SU-DHL-6 (cell line): ENCODE data around the gene MBD5.

Experiments
- H2AFZ ChIP-seq: fragments of 200-600 bp; sonication (generic); 2 replicates; pipeline ENCODE4 v1.6.1; 2014; ENCODE audit warnings: low read depth, mild to moderate bottlenecking, moderate library complexity, mixed read lengths, antibody characterized with exemption, low read length; ENCODE audit not compliant: severe bottlenecking
- H3F3A ChIP-seq: fragments of 200-600 bp; shearing (Covaris generic); 2 replicates; pipeline ENCODE4 v1.6.0; 2016; ENCODE audit warnings: antibody characterized with exemption, mild to moderate bottlenecking; ENCODE audit not compliant: insufficient read depth
- H3K27ac ChIP-seq: fragments of 200-600 bp; sonication (generic); 2 replicates; pipeline ENCODE4 v1.5.1; 2016; ENCODE audit warnings: low read depth, mild to moderate bottlenecking, low read length, moderate library complexity, mixed read lengths
- H3K27me3 ChIP-seq: fragments of 200-600 bp; sonication (generic), shearing (Covaris generic); 2 replicates; pipeline ENCODE4 v1.6.0; 2014; ENCODE audit warnings: mild to moderate bottlenecking, low read length
- H3K36me3 ChIP-seq: fragments of 200-600 bp; sonication (generic); 2 replicates; pipeline ENCODE4 v1.6.1; 2014; ENCODE audit warnings: mild to moderate bottlenecking, low read length, mixed read lengths
- H3K4me2 ChIP-seq: fragments of 300-600, 200-600 bp; shearing (Covaris generic), sonication (generic); 2 replicates; pipeline ENCODE4 v1.6.0; 2014; ENCODE audit warnings: low read length, low read depth, mild to moderate bottlenecking; ENCODE audit not compliant: poor library complexity, severe bottlenecking
- H3K4me3 ChIP-seq: fragments of 200-600 bp; sonication (generic); 2 replicates; pipeline ENCODE4 v1.5.1; 2014; ENCODE audit warnings: antibody characterized with exemption, low read length, mild to moderate bottlenecking, mixed read lengths; ENCODE audit not compliant: insufficient read depth, poor library complexity, severe bottlenecking
- H3K79me2 ChIP-seq: fragments of 200-600 bp; sonication (generic); 2 replicates; pipeline ENCODE4 v1.6.1; 2014; ENCODE audit warnings: mild to moderate bottlenecking, low read length, moderate library complexity; ENCODE audit not compliant: insufficient read depth
- H3K9ac ChIP-seq: fragments of 200-600 bp; sonication (generic); 2 replicates; pipeline ENCODE4 v1.7.0; 2014; ENCODE audit warnings: mild to moderate bottlenecking, low read length
- H3K9me2 ChIP-seq: fragments of 200-600 bp; sonication (generic); replicated peaks from 2 replicates; pipeline ENCODE4 v1.6.1; 2014; ENCODE audit warnings: low read length; ENCODE audit not compliant: insufficient read depth
- H3K9me3 ChIP-seq: fragments of 200-600 bp; sonication (generic); 2 replicates; pipeline ENCODE4 v1.6.1; 2014; ENCODE audit warnings: low read length, mixed read lengths; ENCODE audit not compliant: insufficient read depth
- H4K20me1 ChIP-seq: fragments of 200-600 bp; sonication (generic); 2 replicates; pipeline ENCODE4 v1.6.1; 2014; ENCODE audit warnings: low read depth, mild to moderate bottlenecking, antibody characterized with exemption, low read length, moderate library complexity, mixed read lengths
- CTCF ChIP-seq: fragments of 200-600 bp; sonication (generic); IDR thresholded peaks from one replicate; pipeline ENCODE4 v1.5.1; 2017; ENCODE audit warnings: antibody characterized with exemption, mild to moderate bottlenecking, low read length, moderate library complexity; ENCODE audit not compliant: insufficient read depth, poor library complexity, severe bottlenecking
- EZH2phosphoT487 ChIP-seq: fragments of 200-600 bp; sonication (generic), shearing (Covaris generic); conservative IDR thresholded peaks from 2 replicates; pipeline ENCODE4 v1.6.1; 2018; ENCODE audit warnings: mild to moderate bottlenecking, antibody characterized with exemption, low read length, moderate library complexity, mixed read lengths

Gene MBD5

GRCh38 chr2:148071351-148071750 lies 50.5 kb downstream of the MBD5 start:
- no peak overlapping the region for H3K27ac ChIP-seq
- no peaks in the 10 kb centered on the region for H3K9me2 ChIP-seq

GRCh38 chr2:148096012-148096411 lies 75.1 kb downstream of the MBD5 start:
- no peaks in the 10 kb centered on the region for H3K36me3 ChIP-seq
- no peak overlapping the region for H3K4me2 ChIP-seq

More at GRCh38 chr2:148071351-148071750, 50.5 kb downstream of the MBD5 start:
- Histone ChIP-seq H3K9ac (no peak overlapping the region), H3K79me2 (no peaks in the 10 kb centered on the region), H4K20me1 (no peaks in the 10 kb centered on the region), H3K27me3 (no peaks in the 10 kb centered on the region), H3K4me2 (no peak overlapping the region), H3K9me3 (no peaks in the 10 kb centered on the region), H3F3A (no peaks in the 10 kb centered on the region), H3K4me3 (no peak overlapping the region), H3K36me3 (no peaks in the 10 kb centered on the region), H2AFZ (no peak overlapping the region)
- TF ChIP-seq EZH2phosphoT487 (no peak), CTCF (no peak)

GRCh38 chr2:148102641-148103040 lies 81.8 kb downstream of the MBD5 start:
- Histone ChIP-seq H3F3A (no peaks in the 10 kb centered on the region), H3K27me3 (no peaks in the 10 kb centered on the region)

More at GRCh38 chr2:148096012-148096411, 75.1 kb downstream of the MBD5 start:
- H3K9me3 ChIP-seq, result no peaks in the 10 kb centered on the region
- H3K79me2 ChIP-seq, result no peaks in the 10 kb centered on the region
- no peak overlapping the region for H2AFZ ChIP-seq
- no peak overlapping the region for H3K9ac ChIP-seq
- TF ChIP-seq EZH2phosphoT487 (no peak), CTCF (no peak)
- H4K20me1 ChIP-seq, result no peaks in the 10 kb centered on the region
- H3K27me3 ChIP-seq, result no peaks in the 10 kb centered on the region
- H3K9me2 ChIP-seq, result no peaks in the 10 kb centered on the region
- no peaks in the 10 kb centered on the region for H3F3A ChIP-seq
- H3K27ac ChIP-seq, result no peak overlapping the region
- no peak overlapping the region for H3K4me3 ChIP-seq

More at GRCh38 chr2:148102641-148103040, 81.8 kb downstream of the MBD5 start:
- no peak for TF ChIP-seq EZH2phosphoT487
- TF ChIP-seq CTCF, result no peak
- H3K4me3 ChIP-seq, result no peak overlapping the region
- peaks cover 2% of the 10 kb centered on the region; the same call in 1 of the 2 replicates for H4K20me1 ChIP-seq
- H3K4me2 ChIP-seq, result no peak overlapping the region
- H3K9me3 ChIP-seq, result no peaks in the 10 kb centered on the region
- no peak overlapping the region for H3K9ac ChIP-seq
- no peaks in the 10 kb centered on the region for H3K36me3 ChIP-seq
- H3K9me2 ChIP-seq, result no peaks in the 10 kb centered on the region
- H3K27ac ChIP-seq, result no peak overlapping the region
- H2AFZ ChIP-seq, result no peak overlapping the region
- no peaks in the 10 kb centered on the region for H3K79me2 ChIP-seq
